Right forelimb (tissue), 1 donor: ENCODE results near the gene DCTN3.

Experiments used
- DNase-seq: peaks from one replicate; pipeline ENCODE4 v3.0.0-alpha.2; 2018

The DCTN3 gene

GRCh38 chr9:34615132-34615531 is 5.2 kb downstream of the DCTN3 start:
- DNase-seq, result no peak

GRCh38 chr9:34612788-34613390 is 7.4 kb downstream of the DCTN3 start:
- peak; percentile 81 for DNase-seq

- peak; percentile 89 for DNase-seq
Measured at GRCh38 chr9:34611811-34612787, 8.2 kb downstream of the DCTN3 start, which contains the start of gene RPP25L. RPP25L (minus strand) TSS chr9:34612097; CDS start chr9:34611296, 801 bp downstream.

GRCh38 chr9:34611251-34611810 is 9.0 kb downstream of the DCTN3 start:
- DNase-seq, result no peak

GRCh38 chr9:34610434-34611206 is 9.7 kb downstream of the DCTN3 start:
- DNase-seq, result no peak

- no peak for DNase-seq
Measured at GRCh38 chr9:34607331-34607730, 13.0 kb downstream of the DCTN3 start.

GRCh38 chr9:34606905-34607304 is 13.4 kb downstream of the DCTN3 start:
- DNase-seq, result no peak

GRCh38 chr9:34606190-34606589 is 14.1 kb downstream of the DCTN3 start:
- DNase-seq, result no peak

- peak; percentile 91 for DNase-seq
Measured at GRCh38 chr9:34603610-34604231, 16.6 kb downstream of the DCTN3 start.

GRCh38 chr9:34601937-34602573 is 18.2 kb downstream of the DCTN3 start:
- no peak for DNase-seq

GRCh38 chr9:34600908-34601307 is 19.4 kb downstream of the DCTN3 start:
- DNase-seq, result no peak

- DNase-seq, result no peak
Measured at GRCh38 chr9:34599546-34599945, 20.7 kb downstream of the DCTN3 start.

GRCh38 chr9:34594177-34594576 is 26.1 kb downstream of the DCTN3 start:
- DNase-seq, result no peak

GRCh38 chr9:34592895-34593601 is 27.2 kb downstream of the DCTN3 start:
- DNase-seq, result no peak

GRCh38 chr9:34591917-34592866 is 28.1 kb downstream of the DCTN3 start:
- DNase-seq, result no peak

- DNase-seq, result peak; percentile 93
Measured at GRCh38 chr9:34591248-34591916, 28.9 kb downstream of the DCTN3 start.

- DNase-seq, result no peak
Measured at GRCh38 chr9:34590381-34591247, 29.7 kb downstream of the DCTN3 start.

- peak; percentile 80 for DNase-seq
Measured at GRCh38 chr9:34589636-34590380, 30.5 kb downstream of the DCTN3 start, which contains the start of gene CNTFR. CNTFR (minus strand) TSS chr9:34589724; CDS start chr9:34568981, 20,743 bp downstream.
